GM18508 (cell line): Measurements from ENCODE around the gene HSPB7.
"Not testable (repeated sequence)": the region's sequence is repeated elsewhere in the genome, so short reads cannot be mapped to it uniquely, and the experiment has no call there.

Source experiments
- ATAC-seq: cut with Tn5 transposase; IDR thresholded peaks from one replicate; pipeline ENCODE4 v1.9.1; 2021; ENCODE audit warnings: moderate number of reproducible peaks; ENCODE audit not compliant: insufficient read depth, unreplicated experiment

The HSPB7 gene

GRCh38 chr1:16051949-16052348, 34.1 kb upstream of the HSPB7 start:
- not testable (repeated sequence) for ATAC-seq

GRCh38 chr1:16051039-16051438, 33.2 kb upstream of the HSPB7 start:
- no peak for ATAC-seq

- ATAC-seq = no peak
Measured at GRCh38 chr1:16050328-16050727, 32.5 kb upstream of the HSPB7 start.

GRCh38 chr1:16048573-16049189, 30.8 kb upstream of the HSPB7 start:
- ATAC-seq = no peak

- ATAC-seq = no peak
Measured at GRCh38 chr1:16047791-16048475, 30.1 kb upstream of the HSPB7 start.

GRCh38 chr1:16046842-16047241, 29.0 kb upstream of the HSPB7 start:
- no peak for ATAC-seq

GRCh38 chr1:16043950-16044349, 26.1 kb upstream of the HSPB7 start:
- no peak for ATAC-seq

GRCh38 chr1:16043521-16043920, 25.7 kb upstream of the HSPB7 start, which contains the start of gene CLCNKB:
CLCNKB (plus strand) TSS chr1:16043782; CDS start chr1:16044493, 711 bp downstream.
- ATAC-seq = no peak

- not testable (repeated sequence) for ATAC-seq
Measured at GRCh38 chr1:16042654-16043053, 24.8 kb upstream of the HSPB7 start.

GRCh38 chr1:16042096-16042495, 24.3 kb upstream of the HSPB7 start:
- ATAC-seq = no peak

GRCh38 chr1:16041200-16041599, 23.4 kb upstream of the HSPB7 start:
- ATAC-seq = no peak

- not testable (repeated sequence) for ATAC-seq
Measured at GRCh38 chr1:16039871-16040270, 22.0 kb upstream of the HSPB7 start.

- ATAC-seq = no peak
Measured at GRCh38 chr1:16038620-16038912, 20.7 kb upstream of the HSPB7 start.

GRCh38 chr1:16036461-16036860, 18.6 kb upstream of the HSPB7 start:
- ATAC-seq = not testable (repeated sequence)

- ATAC-seq = not testable (repeated sequence)
Measured at GRCh38 chr1:16033103-16033632, 15.3 kb upstream of the HSPB7 start.

GRCh38 chr1:16032388-16033102, 14.7 kb upstream of the HSPB7 start:
- ATAC-seq = no peak

- ATAC-seq = no peak
Measured at GRCh38 chr1:16031551-16031950, 13.7 kb upstream of the HSPB7 start.

- no peak for ATAC-seq
Measured at GRCh38 chr1:16029288-16029687, 11.4 kb upstream of the HSPB7 start.

GRCh38 chr1:16029003-16029268, 11.1 kb upstream of the HSPB7 start:
- not testable (repeated sequence) for ATAC-seq

GRCh38 chr1:16028237-16029002, 10.6 kb upstream of the HSPB7 start:
- ATAC-seq = no peak
